GM12892 (cell line): ENCODE results near the gene SLC4A8.

ENCODE experiments used
- POLR2A ChIP-seq: IDR thresholded peaks from 2 replicates; pipeline ENCODE4 v1.6.1; 2011; ENCODE audit warnings: low read depth, low read length, control low read depth
- POLR2AphosphoS5 ChIP-seq: IDR thresholded peaks from 2 replicates; pipeline ENCODE4 v1.6.1; 2011; ENCODE audit warnings: low read depth, low read length, control low read depth
- TAF1 ChIP-seq: IDR thresholded peaks from 2 replicates; pipeline ENCODE4 v1.6.1; 2011; ENCODE audit warnings: low read depth, mild to moderate bottlenecking, control low read depth, low read length, borderline replicate concordance

DNA sequence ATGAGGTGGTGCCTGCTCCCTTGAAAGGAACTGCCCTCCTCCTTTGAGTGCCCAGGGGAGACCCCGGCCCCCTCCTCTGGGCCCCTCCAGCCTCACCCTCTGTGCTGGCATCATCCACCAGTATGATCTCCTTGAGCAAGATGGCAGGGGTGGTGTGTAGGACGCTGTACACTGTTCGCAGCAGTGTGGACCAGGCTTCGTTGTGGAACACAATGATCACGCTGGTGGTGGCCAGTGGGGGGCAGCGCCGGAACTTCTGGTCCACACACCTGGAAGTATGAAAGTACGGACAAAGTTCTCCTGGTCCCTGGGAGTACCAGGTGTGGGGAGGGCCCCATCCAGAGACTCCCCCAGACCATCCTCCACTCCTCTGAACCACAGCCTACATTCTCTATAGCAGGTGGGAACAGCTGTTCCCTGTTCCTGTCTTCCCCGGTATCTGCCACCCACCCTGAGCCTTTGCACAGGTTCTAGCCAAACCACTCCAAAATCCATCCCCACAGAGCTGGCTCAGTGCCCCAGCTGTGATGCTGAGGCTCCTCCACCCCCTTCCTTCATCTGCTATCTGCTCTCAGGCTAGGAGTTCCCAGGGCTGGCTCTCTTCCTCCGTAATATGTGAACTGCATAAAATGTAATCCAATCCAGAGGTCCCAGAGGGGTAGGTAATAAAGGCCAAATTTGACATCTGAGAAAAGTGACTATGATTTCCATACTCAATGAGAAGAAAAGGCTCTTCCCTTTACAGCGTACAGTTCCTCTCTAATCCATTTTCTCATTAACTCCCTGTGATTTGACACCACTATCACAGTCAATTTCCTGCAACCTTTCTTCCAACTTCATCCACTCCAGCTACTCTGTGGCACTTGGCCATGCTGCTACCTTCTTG lies 47.3 kb upstream of the SLC4A8 start:
- TF ChIP-seq POLR2AphosphoS5 (no peak), POLR2A (no peak), TAF1 (no peak)
